MM.1S (cell line): ENCODE data around the gene CDC42SE2.

ENCODE experiments used
- CTCF ChIP-seq: fragments of 300-600 bp; sonication (generic); IDR thresholded peaks from 2 replicates; pipeline ENCODE4 v1.5.1; 2016; ENCODE audit warnings: antibody characterized with exemption, low read length, mixed read lengths
- EZH2 ChIP-seq: fragments of 300-600 bp; sonication (generic); optimal IDR thresholded peaks from 2 replicates; pipeline ENCODE3; 2017; ENCODE audit warnings: low read depth, mild to moderate bottlenecking, antibody characterized with exemption, low read length, mixed read lengths

- TF ChIP-seq CTCF (no peak), EZH2 (no peak)
These were observed 37.0 kb upstream of the CDC42SE2 start for GRCh38 chr5:131226899-131227298.
